GM19324 (cell line): ENCODE measurements around the gene MANF.
"Not testable (repeated sequence)": the region's sequence is repeated elsewhere in the genome, so short reads cannot be mapped to it uniquely, and the experiment has no call there.

Source experiments
- ATAC-seq: cut with Tn5 transposase; IDR thresholded peaks from one replicate; pipeline ENCODE4 v1.9.1; 2021; ENCODE audit warnings: mild to moderate bottlenecking, moderate library complexity; ENCODE audit not compliant: unreplicated experiment, low FRiP score

Gene MANF

DNA sequence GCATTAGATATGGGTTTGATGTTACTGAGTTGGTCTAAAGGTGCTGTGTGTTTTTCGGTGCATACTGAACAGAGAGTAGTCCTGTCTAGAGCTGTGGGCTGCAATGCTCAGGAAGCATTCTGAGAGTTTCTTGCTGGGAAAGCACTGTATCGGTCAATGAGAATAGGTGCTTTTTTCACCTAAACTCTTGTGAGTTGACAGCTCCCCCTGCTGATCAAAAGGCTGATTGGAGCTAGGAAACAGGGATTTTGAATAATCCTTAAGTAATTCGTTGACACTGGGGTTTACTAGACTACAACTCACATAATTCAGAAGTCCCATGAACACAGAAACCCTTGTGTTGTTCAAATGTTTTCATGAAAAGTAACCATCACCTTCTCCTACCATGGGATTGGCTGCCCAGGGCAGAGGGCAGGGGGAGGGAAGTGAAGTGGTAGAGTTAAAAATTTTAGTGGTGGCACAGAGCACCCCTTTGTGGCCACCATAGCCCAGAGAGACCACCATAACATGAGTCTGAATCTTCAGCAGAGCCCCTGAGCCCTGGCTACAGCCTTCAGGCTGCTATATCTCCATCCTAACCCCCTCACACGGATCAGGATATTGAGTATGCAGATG is 13.0 kb upstream of the MANF start:
- no peak for ATAC-seq

DNA sequence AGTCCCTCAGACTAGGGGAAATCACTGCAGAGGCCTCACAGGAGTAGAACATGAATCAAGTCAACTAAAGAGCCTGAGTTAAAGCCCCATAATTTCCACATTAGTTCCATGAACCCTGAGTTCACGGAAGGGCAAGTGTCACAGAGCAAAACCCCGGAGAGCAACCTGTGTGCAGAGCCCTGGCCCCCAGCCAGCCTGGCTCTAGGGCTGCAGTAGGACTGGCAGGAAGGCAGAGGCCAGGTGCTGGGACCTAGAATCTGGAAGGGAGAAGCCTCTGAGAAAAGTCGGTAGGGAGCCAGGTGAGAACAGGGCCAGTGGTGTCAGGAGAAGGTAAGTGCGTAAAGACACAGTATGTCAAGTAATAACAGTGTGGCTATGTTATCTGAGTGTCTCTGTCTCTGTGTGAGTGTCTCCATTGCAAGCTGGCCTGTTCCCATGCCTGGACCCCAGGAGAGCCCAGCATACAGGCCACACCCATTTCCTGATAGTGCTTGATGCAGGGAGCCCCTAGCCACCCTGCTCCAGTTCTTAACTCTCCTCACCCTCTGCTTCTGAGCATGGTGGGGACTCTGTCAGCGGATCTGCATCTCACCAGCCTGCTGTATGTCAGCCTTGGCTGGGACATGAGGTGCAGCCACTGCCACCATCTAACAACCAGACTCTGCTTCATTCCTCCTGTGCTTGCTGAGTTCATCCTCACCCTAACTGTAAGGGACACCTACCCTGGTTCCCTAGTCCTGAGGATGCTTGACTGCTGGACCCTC is 11.3 kb upstream of the MANF start:
- ATAC-seq: no peak

DNA sequence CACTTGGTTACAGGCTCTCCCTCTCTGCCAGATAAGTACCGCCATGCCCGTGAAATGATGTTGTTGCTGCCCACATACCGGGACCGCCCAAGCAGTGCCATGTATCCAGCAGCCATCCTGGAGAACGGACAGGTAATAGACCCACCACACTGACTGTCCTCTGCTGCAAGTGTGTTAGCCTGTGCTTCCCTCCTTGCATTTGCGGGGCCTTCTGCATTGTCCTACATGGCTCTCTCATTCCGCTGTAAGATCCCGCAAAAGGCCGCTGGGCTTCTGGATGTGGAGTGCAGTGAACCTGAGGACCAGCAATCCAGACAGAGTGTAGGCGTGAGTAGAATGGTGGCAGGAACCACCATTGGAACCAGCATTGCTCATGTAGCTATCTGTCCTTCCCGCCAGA is 10.6 kb upstream of the MANF start:
- ATAC-seq: no peak

DNA sequence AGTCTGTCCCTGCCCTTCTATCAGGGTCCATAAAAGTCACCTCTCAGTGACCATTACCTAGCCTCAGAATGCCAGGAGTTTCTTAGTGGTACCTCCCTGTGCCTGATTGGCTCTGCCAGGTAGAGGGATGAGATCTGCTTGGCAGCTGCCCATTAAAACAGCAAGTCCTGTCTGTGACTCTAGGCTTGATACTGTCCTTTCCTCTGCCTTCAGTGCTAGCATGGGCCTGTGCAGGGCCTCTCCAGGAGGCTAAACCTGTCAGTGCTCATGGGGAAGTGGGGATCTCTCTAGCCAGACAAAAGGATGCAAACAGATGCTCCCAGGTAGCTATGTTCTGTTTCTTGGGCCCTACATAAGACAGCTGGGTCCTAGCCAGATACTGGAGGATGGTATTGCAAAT is 10.0 kb upstream of the MANF start:
- no peak for ATAC-seq

DNA sequence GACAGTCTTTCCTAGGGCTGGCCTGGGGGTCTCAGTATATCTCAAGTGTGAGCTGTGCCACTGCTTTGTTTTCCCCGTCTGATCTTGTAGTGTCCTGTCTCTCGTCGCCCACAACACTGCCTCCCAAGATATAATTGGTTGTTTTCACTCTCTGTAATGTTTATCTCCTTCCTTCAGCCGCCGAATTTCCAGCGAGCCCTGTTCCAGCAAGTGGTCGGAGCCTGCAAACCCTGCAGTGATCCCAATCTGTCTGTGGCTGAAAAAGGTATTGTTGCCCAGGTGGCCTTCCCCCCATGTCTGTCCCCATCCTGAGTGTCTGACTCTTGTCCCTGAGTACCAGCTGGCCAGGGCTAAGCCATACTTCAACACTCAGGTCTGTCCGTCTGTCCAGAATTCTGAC is 9.5 kb upstream of the MANF start:
- no peak for ATAC-seq

DNA sequence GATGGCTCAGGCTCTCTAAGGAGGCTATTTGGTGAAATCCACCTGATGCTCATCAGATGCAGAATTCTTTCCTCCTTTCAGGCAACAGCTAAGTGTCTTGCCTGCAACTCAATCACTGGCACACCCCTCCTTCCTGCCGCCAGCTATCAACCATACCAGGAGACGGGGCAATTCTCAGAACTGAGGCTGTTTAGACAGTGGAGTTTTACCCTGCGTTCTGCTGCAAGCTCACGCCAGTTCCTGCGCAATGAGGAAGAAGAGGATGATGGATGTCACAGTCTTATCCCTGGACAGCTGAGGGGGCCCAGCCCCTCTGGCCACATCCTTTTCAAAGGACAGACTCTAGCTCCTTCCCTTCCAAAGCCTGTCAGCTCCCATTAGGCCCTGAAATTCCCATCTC is 7.0 kb upstream of the MANF start:
- ATAC-seq: no peak

DNA sequence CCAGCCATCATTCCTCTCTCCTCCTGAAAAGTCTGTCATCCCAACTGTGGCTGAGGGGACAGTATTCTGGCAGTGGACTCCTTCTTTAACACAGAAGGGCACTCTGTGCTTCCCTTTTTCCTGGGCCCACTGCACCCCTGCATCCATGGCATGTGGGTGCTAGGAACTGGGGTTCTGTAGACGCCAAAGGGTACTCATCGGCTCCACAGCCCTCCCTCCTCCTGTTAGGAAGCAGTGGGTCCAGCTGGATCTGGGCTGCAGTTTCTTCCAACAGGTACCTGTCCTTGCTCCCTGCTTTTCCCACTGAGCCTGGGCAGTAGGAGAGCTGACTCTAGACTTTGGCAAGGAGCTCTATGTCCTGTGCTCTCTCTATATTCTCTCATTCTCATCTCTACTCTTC is 6.4 kb upstream of the MANF start:
- no peak for ATAC-seq

DNA sequence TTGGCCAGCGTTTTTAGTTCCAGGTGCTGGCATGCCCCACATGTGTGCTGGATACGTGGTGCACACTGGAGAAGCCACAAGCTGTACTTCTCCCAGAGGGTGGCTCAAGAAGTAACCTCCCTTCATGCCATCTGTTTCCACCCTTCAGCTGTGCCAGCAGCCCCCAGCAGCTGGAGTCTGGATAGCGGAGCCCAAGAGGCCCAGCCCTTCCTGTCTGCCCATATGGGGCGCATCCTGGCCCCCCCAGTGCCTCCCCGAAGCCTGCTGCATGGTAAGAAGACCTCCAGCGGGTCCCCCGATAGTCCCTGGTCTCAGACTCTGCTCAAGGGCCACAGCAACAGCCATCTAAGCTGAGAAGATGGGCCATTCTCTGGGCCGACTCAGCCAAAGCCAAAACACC is 5.8 kb upstream of the MANF start:
- no peak for ATAC-seq

DNA sequence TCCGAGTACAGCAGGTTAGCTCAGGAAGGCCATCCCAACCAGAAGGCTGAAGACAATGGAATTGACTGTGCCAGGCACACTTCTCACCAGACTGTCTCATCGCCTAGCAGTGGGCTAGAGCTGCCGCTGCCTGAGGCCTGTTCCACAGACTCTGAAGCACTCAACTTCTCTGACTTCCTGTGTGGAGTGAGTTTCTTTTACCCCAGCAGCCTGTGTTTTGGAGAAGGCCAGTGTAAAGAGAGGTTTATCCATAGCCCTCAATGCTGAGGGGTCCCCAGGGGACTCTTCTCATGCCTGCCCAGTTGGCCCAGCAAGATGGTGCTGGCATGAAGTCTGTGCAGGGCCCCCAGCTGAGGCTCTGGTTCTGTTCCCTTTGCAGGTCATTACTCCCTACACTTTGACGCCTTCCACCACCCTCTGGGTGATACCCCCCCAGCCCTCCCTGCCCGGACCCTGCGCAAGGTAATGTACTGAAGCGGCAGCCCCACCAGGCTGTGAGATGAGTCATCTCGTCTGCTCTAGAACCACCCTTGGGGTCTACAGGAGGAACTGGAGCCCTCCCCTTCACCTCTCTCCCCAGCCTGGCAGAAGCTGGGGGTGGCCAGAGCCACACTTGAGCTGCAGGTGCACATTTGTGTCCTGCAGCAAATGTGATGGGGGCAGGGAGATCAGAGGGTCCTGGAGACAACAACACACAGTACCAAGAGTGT is 5.2 kb upstream of the MANF start:
- ATAC-seq: no peak

DNA sequence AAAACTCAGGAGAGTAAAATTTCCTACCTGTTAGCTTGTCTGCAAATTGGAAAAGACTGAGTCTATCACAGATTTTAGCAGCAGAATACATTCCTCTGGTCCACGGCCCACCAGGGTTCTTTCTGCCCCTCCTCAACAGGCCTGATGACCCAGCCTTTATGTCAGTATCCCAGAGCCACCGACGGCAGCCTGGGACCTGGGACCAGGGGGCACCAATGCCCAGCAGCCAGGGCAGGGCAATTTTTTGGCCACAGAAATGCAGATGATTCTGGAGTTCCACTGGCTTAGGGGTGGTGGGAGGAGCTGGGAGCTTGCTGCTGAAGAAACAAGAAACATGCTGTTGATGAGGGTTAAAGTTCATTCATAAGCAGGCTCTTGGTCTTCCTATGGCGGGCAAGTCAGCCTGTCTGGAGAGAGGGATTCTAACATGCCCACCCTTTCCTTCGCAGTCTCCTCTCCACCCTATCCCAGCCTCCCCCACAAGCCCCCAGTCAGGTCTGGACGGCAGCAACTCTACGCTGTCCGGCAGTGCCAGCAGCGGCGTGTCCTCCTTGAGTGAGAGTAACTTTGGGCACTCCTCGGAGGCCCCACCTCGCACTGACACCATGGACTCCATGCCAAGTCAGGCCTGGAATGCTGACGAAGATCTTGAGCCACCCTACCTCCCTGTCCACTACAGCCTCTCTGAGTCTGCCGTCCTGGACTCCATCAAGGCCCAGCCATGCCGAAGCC is 4.3 kb upstream of the MANF start:
- ATAC-seq: no peak

DNA sequence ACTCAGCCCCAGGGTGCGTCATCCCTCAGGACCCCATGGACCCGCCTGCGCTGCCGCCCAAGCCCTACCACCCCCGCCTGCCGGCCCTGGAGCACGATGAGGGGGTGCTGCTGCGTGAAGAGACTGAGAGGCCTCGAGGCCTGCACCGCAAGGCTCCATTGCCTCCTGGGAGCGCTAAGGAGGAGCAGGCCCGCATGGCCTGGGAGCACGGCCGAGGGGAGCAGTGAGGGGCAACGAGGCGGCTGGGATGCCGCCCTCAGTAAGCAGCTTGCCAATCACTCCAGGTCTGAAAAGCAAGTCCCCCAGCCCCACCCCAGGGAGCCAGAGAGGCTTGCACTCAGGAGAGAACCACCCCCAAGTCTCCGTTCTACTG is 3.8 kb upstream of the MANF start:
- ATAC-seq: no peak

DNA sequence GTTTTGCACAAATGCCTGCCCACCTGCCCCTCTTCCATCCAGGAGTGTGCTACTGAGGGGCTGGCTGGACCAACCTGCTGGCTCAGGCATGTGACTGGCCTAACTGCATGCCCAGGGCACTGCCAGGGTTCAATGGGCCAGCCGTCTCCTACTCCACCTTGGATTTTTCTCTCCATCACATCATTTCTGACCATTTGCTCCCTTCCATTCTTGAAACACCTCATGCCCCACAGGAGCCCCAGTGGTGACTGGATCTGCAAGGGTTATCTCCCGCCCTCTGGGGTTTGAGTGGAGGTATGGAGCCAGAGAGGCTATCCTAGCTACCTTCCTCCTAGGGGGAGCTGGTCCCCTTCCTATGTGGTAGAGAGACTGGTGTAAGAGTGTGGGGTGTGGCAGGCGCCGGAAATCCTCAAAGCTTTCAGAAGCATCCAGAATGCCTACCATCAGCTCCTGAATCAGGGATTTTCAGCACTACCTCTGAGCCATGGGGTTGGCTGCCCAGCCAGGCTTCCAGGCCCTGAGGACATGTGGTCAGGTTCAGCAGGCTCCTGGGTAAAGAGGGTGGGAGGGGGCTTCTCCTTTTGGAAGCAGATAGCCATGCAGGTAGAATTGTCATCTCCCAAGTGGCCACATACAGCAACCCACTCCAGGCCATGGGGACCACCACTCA is 2.9 kb upstream of the MANF start:
- no peak for ATAC-seq

DNA sequence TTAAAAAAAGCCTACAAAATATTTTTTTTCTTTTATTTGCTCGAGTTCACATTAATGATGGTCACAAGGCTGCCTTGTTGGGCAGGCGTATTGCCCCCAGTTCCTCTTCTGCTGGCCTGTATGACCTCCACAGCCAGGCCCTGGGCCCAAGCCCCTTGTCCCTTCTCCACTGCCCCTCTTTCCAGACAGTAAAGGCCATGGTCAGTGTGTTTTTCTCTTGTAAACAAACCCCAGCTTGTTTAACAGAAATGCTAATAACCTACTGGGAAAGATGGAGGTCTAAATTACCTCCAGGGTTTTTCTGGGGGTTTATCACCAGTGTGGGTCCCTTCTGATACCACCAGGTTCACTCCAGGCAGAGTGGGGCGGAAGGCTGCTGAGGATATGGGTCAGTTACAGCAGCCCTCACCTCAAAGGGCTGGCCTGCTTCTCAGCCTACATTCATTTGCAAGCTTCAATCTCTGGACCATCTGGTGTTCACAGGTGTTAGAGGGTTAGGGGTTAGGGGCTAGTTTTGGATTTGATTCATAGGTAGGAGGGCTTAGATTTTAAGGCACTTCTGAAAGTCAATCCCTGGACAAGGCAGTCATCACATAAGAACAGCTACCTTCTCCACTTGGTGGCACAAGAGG is 2.0 kb upstream of the MANF start:
- ATAC-seq: no peak

DNA sequence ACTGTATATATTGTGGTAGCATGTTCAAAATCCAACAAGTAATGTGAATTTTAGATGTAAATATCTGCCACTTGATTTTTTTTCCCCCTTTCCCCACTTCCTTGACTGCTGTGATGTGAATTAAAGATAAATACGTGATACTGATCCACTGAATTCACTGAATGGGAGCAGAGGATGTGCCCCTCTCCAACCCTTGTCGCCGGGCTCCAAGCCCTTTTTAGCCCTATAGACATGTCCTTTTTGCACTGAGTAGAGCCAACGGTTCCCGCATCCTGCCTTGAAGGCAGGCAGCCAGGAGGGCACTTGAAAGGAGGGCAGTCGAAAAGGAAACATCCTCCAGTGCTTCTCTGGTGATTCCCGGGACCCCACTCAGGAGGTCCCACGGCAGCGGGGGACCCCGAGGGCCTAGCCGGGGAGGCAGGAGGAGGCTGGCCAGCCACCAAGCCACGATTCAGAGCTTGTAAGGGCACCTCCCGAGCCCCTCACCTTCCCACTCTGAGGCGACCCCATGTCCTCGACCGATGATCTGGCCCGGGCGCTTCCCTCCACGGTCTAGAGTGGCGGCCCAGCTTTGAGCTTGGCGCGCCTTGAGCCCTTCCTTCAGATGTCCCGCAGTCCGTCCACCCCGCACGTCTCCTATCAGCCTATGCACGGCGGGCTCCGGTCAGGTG is 901 bp upstream of the MANF start:
- peak; percentile 14 for ATAC-seq

DNA sequence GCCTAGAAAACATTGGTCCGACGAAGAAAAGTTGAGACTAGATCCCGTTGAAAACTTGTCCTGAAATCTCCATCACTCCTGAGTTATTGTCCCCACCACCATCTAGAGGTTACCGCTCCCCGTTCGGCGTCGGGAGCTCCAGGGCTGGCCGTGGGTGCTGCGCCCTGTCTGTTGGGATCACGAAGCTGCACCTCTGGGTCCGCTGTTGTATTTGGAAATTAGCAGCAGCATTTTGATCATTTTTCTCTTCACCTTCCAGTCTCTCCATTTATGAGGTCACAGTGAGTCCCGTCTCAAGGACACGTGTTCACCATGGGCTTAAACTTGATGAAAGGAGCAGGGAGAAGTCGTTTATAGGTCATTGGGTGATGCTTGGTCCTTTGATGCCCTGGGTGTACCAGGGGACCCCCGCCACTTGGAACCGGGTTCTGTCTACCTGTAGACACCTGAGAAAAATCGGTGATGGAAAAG is 565 bp downstream of the MANF start:
- ATAC-seq: no peak

DNA sequence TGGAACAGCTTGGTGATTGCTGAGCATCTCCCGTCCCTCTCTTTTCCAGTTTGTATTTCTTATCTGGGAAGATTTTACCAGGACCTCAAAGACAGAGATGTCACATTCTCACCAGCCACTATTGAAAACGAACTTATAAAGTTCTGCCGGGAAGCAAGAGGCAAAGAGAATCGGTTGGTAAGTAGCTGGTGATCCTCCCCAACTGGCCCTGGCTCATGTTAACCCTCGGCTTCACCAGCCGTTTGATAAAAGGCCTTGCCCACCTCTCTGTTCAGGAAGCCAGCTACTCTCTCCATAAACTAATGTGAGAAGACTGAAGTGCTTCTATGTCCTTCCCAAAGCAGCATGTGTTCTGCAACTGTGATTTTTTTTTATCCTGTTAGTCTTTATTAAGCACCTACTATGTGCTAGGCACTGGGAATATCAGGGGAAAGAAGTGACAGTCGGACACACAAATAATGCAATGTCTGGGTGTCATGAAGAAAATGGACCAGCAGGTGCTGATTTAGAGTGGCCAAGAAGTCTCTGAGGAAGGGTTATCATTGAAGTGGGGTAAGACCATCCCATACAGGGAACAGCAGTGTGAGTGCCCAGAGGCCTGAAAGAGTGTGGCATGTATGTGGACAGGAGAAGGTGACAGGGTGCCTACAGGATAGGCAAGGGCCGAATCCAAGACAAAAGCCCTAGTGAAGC is 1.2 kb downstream of the MANF start:
- ATAC-seq: no peak

DNA sequence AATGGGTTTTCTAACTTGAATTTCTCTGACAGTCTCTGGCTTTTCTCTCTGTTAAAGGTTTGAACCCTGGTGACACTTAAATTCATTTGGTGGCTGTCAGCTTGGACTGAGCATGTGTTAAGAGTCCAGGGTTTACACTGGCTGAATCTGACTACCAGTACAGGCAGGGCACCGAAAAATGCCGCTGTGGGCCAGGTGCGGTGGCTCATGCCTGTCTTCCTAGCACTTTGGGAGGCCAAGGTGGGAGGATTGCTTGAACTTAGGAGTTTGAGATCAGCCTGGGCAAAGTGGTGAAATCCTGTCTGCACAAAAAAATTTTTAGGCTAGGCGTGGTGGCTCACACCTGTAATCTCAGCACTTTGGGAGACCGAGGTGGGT is 1.8 kb downstream of the MANF start:
- ATAC-seq: no peak

DNA sequence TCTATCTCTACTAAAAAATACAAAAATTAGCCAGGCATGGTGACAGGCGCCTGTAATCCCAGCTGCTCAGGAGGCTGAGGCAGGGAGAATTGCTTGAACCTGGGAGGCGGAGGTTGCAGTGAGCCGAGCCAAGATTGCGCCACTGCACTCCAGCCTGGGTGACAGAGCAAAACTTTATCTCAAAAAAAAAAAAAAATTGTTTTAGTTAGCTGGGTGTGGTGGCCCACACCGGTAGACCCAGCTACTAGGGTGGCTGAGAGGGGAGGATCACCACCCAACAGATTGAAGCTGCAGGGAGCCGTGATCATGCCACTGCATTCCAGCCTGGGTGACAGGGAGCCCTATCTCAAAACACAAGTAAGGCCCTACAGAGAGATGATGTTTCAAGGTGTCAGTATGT is 2.2 kb downstream of the MANF start:
- not testable (repeated sequence) for ATAC-seq
